ENCODE results near the gene SEL1L3. TPM values are rescaled to one million over a fixed set of nuclear protein-coding genes. Genes with fewer than 3 reads are reported as not detected.

SEL1L3 gene
- total RNA-seq (10 to 100 TPM in 1 of 2 donors, 1 to 10 TPM in 1; 4.7 to 13.1 TPM), polyA plus RNA-seq (1 to 10 TPM; 3.3 to 6.6 TPM)

- H3K4me3 ChIP-seq (ENCODE audit: low read depth in 1 of 3, low read length in 3 of 3) = peak within 1 kb of the TSS; percentile 65 to 87 (median 75)
- H3K27me3 ChIP-seq (ENCODE audit: control insufficient read depth in 4 of 4, insufficient read depth in 4 of 4, low read length in 3 of 4) = no peaks in the 10 kb centered on the region
- no peaks in the 10 kb centered on the region for H3K9me3 ChIP-seq (ENCODE audit: control insufficient read depth in 4 of 4, low read length in 3 of 4)
- WGBS = under 1% methylated on average over 115 of the region's 115 CpGs
- no peaks in the 10 kb centered on the region for H3K36me3 ChIP-seq (ENCODE audit: control insufficient read depth in 4 of 4, insufficient read depth in 3 of 4, low read depth in 1 of 4, low read length in 3 of 4)
- H3K4me1 ChIP-seq (ENCODE audit: control insufficient read depth in 4 of 4, insufficient read depth in 4 of 4, low read length in 3 of 4) = peaks cover 0 to 18% (median 7%) of the 10 kb centered on the region in 4 donors
- H3K9ac ChIP-seq (ENCODE audit: low read depth in 1 of 2, low read length in 2 of 2) = peak within 1 kb of the TSS in 1 of 2 donors; percentile 14
- DNase-seq (ENCODE audit: low spot score) = peak; percentile 42
- H3K27ac ChIP-seq (ENCODE audit: low read depth in 1 of 2, low read length in 2 of 2) = peak within 1 kb of the TSS; percentile 18 to 68
- TF ChIP-seq YY1 (IDR thresholded peaks at IDR 0.05) = no peak
- TF ChIP-seq CTCF (IDR thresholded peaks at IDR 0.05; ENCODE audit: low read depth, low read length, missing input control) = no peak
- no peak for TF ChIP-seq TAF1 (conservative IDR thresholded peaks at IDR 0.05)
- no peak for TF ChIP-seq SP1 (IDR thresholded peaks at IDR 0.05)
- TF ChIP-seq GABPA (IDR thresholded peaks at IDR 0.05 in 1 of 2, conservative IDR thresholded peaks at IDR 0.05 in 1 of 2) = no peak
- no peak for TF ChIP-seq NR2F2 (IDR thresholded peaks at IDR 0.05)
- TF ChIP-seq MAX (IDR thresholded peaks at IDR 0.05) = no peak
- no peak for TF ChIP-seq FOXA2 (IDR thresholded peaks at IDR 0.05)
- TF ChIP-seq EGR1 (IDR thresholded peaks at IDR 0.05; ENCODE audit: low read depth in 2 of 2) = no peak
- TF ChIP-seq FOXA1 (IDR thresholded peaks at IDR 0.05) = no peak
- no peak for TF ChIP-seq ZBTB33 (IDR thresholded peaks at IDR 0.05)
- no peak for TF ChIP-seq RAD21 (IDR thresholded peaks at IDR 0.05)
- TF ChIP-seq RXRA (IDR thresholded peaks at IDR 0.05) = no peak
- no peak for TF ChIP-seq REST (IDR thresholded peaks at IDR 0.05)
- TF ChIP-seq HNF4A (conservative IDR thresholded peaks at IDR 0.05) = no peak
- no peak for TF ChIP-seq ATF3 (IDR thresholded peaks at IDR 0.05)
- TF ChIP-seq JUND (IDR thresholded peaks at IDR 0.05) = no peak
Measured at GRCh38 chr4:25862411-25863346, at the start of gene SEL1L3. Gene SEL1L3 (minus strand): TSS chr4:25862988. CDS start chr4:25862836, 152 bp downstream.
